Activated CD8-positive, alpha-beta memory T cell treated with anti-CD3 and anti-CD28 coated beads, Interleukin-2, amount 50 U/mL, for 1 hour (primary cell): ENCODE data around the gene MACROD2.

ENCODE experiments used
- DNase-seq: peaks from one replicate; pipeline ENCODE4 v3.0.0-alpha.2; 2020; ENCODE audit errors: extremely low read depth

The MACROD2 gene

GRCh38 chr20:14336686-14337085, 341.4 kb downstream of the MACROD2 start:
- DNase-seq = no peak

DNA sequence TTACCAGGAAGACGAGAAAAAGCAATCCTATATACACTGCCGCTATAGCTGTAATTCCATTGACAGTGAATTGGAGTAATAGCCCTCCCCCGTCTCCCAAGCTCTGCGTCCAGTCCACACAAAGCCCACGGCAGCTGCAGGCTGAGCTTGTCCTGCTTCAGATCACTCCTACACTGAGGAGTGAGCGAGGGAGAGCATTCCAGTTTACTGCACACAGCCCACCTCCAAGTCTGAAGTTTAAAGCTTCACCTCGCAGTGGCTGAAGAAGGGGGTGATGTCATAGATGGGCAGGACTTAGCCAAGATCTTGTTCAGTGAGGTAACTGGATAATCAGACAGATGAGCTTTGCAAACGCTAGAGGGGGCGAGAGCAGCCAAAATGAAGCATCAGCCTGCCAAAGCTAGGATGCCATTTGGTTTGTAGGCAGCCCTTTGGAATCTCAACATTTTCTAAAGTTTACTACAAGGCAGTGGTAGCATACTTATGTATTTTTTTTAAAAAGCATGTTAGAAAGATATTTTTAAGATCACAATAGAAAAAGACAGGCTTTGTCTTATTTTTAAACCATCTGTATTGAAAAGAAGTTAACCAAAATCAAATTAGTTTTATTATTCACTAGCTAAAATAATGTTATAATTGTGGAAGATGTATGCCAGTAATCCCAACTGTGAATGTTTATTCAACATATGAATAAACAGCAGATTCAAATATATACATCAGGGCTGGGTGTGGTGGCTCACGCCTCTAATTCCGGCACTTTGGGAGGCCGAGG, 342.3 kb downstream of the MACROD2 start, which contains the start of gene FLRT3:
Gene FLRT3, minus strand, starts transcription at position 213 of the 772 bp plus-strand sequence. CDS start 10,106 bp downstream, outside the sequence.
- DNase-seq = no peak

- DNase-seq = no peak
These were observed 346.5 kb downstream of the MACROD2 start for GRCh38 chr20:14341801-14342200.

- no peak for DNase-seq
These were observed 347.6 kb downstream of the MACROD2 start for GRCh38 chr20:14342918-14343317.

DNA sequence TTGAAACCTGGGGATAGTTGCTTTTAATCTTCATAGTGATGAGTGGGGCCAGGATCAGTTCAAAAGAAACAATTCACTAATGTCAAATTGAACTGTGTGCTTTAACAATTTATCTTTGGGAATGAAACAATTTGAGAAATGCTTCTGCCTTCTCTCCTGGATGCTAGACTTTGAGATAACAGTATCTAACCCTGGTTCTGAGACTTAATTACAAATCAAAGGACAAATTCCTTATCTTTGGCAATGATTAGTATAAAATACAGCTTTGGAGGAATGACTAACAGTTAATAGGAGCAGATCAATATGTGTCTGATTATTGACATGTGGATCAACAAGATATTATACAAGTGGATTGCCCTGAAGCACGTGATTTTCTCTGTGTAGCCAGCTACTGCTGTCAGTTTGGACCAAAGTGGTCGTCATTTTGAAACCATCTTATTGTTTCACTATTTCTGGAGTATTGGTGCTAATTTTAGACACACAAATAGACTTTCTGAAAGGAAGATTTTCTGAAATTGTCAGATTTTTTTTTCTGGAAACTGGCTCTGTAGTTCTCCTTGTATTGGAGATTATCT, 348.3 kb downstream of the MACROD2 start:
- DNase-seq = no peak

DNA sequence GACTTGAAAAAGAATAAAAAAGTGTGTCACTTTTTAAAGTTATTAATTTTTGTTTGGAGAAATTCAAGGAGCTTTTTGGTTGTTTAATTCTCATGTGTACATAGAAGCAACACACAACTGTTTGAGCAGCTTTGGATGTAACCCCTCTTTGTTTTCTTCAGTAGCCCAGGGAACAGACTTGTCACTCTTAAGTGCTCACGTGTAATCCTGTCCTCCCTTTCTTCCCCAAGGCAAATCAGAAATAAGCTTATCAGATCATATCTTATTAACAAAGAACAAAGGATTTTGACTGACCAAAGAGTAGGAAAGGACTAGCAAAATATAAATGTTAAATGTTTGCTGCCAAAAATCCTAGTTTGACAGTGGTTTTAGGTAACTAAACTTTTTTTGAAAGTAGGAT, 349.4 kb downstream of the MACROD2 start:
- DNase-seq = no peak

DNA sequence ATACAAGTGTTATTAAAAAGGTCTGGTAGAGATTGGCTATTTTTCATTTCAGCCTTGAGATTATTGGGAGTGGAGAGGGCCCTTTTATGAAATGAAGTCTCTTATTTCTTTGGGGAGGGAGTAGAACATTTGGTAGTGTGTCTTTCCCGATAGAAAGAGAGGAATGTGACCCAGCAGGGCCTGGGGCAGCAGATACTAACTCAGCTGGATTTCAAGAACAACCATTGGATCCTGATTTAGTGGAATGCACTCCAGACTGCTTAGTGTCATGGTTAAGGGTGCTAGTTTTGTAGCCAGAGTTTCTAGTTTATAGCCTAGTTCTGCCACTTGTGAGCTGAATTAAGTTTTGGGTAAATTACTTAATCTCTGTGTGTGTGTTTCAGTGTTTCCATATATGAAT, 360.5 kb downstream of the MACROD2 start:
- DNase-seq = no peak

DNA sequence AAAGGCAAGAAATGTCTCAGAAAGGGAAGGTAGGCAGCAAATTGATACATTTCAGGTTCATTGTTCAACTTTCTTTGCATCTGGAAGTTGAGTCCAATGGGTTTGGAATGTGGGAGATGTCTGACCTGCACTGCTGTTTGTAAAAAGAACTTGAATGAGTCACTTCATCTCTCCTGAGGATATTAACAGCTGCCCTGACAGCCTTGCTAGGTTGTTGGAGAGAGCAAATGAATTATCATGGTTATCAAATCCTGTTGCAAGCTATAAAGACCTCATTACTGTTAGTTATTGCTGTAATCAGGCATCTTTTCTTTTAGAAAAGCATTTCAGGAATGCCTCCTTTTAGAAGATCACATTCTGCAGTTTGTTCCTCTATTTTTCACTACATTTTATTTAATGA, 365.1 kb downstream of the MACROD2 start:
- no peak for DNase-seq

DNA sequence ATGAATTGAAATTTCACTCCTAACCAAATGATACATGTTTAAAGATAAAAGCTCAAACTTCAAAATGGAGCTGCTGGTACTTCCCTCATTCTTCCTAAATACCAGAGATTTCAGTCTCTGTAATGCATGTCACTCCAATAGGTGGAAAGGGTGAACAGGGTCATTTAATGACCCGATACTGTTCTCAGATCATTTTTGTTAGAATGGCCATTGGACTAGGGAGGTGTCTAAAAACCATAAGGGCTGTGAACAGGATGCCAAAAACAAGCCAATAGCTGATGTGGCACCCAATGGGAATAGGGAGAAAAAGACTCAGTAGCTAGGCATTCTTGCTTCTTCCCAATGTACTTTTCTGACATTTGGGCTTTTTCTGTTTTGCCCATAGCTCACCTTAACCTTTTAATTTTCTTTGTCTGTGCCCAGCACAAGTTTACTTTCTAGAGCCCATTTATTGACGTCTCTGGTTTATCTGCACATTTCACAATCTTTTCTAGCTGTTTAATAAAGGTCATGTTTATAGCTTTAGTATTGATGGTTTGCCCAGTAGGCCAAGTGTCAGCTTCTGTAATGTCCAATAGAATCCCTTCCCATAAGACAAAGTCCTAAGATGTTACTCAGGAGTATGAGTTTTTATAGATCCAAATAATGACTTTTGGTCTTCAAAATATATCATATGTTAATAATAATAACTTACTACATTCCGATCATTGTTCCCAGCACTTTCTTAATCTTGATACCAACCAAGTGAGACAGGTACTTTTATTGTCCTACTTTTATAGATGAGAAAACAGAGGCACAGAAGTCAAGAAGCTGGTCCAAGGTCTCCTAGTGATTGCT, 366.4 kb downstream of the MACROD2 start:
- no peak for DNase-seq

GRCh38 chr20:14374196-14374595, 378.9 kb downstream of the MACROD2 start:
- DNase-seq = no peak

GRCh38 chr20:14375416-14375985, 380.2 kb downstream of the MACROD2 start:
- no peak for DNase-seq

DNA sequence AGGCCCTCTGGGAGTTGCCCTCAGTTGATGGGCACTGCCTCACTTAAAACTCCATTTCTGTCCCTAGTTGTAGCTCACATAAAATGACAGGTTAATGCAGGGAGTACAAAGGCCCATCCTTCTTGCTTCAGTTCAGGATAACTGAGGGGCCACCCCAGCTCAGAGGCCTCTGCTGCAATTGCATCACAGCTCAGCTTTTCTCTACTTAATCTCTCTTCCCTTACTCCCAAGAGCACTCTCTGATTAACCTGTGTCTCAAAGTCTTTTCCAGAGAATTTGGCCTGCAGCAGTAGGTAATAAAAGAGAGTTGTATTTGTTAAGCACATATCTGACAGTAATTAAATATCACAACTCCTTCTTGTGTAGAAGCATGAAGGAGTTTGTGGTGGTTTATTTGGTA, 383.0 kb downstream of the MACROD2 start:
- DNase-seq = no peak

- no peak for DNase-seq
These were observed 388.0 kb downstream of the MACROD2 start for GRCh38 chr20:14383335-14383734.

DNA sequence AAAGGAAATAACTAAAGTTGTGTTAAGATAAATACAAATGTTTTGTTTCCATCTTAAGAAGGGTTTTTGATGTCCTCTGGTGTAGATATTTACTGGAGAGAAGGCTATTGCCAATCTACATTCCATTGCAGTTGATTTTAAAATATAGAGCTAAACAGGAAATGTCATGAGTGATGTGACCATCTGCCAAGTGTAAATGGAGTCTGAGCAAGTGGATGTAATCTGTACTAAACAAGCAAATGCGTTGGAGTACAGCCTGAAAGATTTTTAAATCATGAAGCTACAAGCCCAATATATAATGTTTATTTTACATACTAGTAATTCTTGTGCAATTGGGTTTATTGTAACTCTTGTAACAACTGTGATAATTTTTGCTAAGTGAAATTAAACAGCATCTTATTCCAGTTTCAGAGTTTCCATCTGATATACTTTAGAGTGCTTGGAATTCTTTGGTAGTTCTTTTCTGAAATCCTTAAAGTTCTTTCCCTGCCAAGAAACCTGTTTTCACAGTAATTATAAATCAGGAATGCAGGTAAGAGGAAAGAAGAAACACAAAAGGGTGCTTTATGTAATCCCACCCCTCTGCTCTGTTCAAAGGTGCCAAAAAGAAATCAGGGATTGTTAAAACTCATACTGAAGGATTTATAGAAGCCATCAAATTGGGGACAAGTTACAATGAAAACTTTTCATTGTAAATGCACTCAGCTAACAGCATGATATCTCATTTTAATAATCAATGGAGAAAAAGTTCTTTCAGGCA, 389.3 kb downstream of the MACROD2 start:
- no peak for DNase-seq

DNA sequence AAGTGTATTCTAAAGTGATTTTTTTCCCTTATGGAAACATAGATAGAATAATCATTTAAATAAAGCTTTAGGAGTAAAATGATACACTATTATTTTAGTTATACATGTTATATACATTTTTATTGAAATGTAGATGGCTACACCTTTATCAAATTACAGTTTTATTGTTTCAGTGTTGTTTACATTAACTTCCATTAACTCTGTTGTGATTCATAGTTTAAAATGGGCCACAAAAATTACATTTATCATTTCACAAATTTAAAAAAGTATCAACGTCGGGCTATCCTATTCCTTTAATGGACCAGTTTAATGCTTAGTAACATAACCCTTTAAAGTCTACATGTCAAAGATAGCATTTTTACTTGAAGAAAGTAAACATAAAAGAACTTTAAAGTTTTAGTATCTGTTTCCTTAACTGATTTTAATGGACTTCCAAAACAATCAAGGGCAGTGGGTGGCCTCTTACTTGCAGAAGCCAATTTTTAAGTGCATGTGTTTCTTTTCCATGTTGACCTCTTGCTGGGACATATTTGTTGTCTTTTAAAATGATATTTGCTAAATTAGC, 389.9 kb downstream of the MACROD2 start:
- DNase-seq = no peak

GRCh38 chr20:14386726-14387125, 391.4 kb downstream of the MACROD2 start:
- DNase-seq = no peak

DNA sequence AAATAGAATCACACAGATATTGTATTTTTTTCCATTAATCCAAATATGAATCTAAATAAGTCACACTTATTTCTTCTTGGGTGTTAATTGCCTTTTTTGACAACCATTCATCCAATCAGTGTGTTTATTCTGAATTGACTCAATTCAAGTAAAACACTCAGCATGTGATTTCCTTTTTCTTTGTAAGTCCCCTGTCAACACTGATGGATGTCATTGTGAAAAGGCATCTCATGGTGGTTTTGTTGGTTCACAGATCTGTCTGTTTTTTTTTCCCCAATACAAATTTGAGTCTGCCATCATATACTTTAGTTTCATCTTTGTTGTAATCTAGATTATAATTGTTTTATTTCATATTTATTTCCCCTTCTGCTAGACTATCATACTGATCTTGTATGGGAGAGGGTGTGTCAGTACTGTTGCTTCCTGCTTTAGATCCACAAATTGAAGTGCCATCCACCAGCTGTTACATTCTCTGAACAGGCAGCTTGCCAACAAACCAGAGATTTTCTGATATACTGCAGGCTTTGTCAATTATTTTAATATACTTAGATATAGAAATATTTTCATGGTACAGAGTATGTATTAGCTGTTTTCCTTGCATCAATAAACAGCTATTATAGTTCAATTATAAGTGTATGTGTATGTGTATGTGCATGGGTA, 406.3 kb downstream of the MACROD2 start:
- no peak for DNase-seq

DNA sequence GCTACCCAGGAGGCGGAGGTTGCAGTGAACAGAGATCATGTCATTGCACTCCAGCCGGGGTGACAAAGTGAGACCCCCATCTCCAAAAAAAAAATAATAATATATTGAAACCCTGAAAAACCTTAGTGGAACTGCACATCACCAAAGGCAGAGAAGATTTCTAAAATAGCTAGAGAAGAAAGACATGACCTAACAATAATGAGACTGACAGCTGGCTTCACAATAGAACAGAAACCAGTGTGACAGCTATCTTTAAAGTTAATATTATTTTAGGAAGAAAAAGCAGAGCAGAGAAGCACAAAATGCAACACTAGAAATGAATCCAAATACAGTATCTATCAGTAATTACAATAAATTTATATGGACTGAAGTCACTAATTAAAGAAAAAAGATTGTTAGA, 409.2 kb downstream of the MACROD2 start:
- DNase-seq = no peak

DNA sequence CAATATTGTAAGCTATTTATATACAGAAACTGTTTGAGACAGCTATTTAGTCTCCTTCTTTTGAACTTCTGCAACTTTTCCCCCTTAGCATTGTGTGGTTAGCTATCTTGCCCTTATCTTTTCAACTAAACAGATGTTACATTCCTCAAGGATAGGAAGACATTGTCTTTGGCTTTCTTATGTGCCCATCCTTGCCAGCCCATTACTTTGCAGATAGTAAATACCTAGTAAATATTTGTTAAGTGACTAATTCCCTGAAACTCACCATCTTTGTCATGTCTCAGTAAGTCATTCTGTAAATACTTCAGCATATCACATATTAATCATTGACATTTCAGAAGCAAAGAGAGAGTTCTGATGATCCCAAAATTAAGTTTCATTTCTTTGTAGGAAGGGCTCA, 411.2 kb downstream of the MACROD2 start:
- DNase-seq = no peak

- DNase-seq = no peak
These were observed 412.0 kb downstream of the MACROD2 start for GRCh38 chr20:14407336-14407735.
